Superior temporal gyrus (tissue), 1 donor: ENCODE results near the gene TYW3.

Experiments
- DNase-seq: peaks from one replicate; pipeline ENCODE4 v3.0.0-alpha.2; 2016; ENCODE audit errors: extremely low spot score

Gene TYW3

DNA sequence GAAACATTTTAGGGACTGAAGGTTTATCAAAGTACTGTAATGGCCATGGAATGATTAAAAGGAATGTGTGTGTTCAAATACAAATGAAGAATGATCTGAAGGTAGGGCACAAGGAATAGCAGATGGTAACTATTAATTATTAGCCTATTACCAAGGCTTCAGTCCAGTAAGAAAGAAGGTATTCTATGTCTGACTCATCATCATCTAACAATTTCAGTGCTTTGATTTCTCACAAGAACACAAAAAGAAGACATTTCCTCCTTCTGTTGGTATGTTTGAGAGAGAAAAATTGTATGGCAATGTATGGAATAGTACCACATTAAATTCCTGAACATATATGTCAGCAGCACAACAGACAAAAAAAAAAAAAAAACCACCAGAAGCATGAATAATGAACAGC is 57.5 kb downstream of the TYW3 start:
- DNase-seq: no peak

DNA sequence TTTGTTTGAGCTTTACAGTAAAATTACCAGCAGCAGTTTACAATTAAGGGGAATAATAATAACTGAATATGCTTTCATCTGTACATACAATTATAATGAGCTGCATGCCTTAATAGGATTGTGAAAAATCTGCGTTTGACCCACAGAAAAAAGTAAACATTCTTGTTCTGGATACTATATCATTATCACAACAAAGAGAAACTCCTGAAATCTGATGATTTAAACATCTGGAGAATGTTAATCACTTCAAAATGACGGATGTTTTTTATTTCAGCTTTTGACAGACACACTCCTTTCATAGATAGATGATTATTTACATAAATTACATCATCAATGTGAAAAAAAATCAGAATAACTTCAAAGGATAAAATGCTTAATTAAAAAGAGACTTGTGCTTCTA is 58.5 kb downstream of the TYW3 start:
- DNase-seq: no peak

DNA sequence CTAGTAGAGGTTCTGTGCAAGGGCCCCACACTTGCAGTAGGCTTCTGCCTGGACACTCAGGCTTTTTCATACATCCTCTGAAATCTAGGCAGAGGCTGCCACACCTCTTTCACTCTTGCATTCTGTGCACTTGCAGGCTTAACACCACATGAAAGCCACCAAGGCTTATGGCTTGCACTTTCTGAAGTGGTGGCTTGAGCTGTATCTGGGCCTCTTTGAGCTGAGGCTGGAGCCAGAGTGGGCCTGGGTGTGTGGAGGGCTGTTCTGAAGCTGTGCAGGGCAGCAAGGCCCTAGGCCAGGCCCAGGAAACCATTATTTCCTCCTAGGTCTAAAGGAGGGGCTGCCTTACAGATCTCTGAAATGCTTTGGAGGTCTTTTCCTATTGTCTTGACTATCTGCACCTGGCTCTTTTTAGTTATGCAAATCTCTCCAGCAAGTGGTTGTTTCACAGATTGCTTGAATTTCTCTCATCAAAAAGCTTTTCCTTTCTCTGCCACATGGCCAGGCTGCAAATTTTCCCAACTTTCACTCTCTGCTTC is 66.2 kb downstream of the TYW3 start:
- no peak for DNase-seq

DNA sequence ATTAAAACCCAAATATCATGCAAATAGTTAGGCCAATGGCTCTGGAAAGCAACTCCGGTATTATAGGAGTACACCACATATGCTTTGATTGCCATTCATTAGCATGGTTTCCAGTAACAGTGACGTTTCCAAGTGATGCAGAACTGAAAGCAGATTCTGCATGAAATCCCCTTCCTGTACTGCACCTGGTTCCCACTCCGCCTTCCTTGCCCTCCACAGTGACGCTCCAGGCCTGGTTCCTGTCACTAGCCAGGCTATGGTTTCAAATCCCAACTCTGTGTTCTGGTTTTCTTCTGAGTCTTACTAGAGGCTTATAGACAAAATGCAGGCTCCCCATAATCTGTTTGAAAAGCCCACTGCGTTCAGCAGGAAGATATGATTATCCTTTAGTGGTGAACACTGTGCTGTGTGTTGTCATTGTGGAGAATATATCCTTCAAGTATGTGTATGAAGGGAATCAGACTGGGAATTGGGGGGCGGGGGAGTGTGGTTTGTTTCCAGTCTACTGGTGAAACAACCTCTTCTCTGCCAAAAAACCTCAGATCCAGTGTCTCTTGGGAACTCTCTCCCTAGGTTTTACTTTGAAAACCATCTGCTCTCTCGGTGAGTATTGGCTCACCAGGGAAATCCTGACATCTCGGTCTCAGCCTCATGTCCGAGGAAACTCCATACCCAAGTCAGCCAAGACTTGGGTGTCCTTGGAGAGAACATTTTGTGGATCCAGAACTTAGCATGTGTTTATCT is 78.7 kb downstream of the TYW3 start:
- no peak for DNase-seq

DNA sequence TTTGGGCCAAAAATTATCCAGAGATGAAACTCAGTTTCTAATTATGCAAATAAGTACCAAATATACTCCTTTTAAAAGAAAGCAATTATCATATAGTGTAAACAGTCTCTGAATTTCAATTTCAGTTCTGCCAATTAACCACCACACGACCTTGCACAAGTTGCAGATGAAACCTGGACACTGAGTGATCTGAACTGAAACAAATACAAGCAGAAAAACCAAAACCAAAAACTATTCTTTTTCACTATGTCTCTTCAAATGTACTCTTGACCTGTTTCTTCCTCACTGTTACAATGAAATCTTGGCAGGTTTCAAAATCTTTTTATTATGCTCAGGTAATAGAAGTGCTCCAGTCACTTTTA is 79.2 kb downstream of the TYW3 start:
- DNase-seq: no peak
